NCI-H1417 treated with DMSO at 0.1 percent for 48 hours (cell line): Measurements from ENCODE around the gene PRODH.
"Not testable (repeated sequence)": the region's sequence is repeated elsewhere in the genome, so short reads cannot be mapped to it uniquely, and the experiment has no call there.

Experiments used
- DNase-seq: peaks from one replicate; lab custom pipeline; 2025; lab: John Stamatoyannopoulos, UW

Gene PRODH

GRCh38 chr22:18954303-18954989, 18.4 kb upstream of the PRODH start:
- DNase-seq = not testable (repeated sequence)

- not testable (repeated sequence) for DNase-seq
Observed at GRCh38 chr22:18953128-18953527, 17.0 kb upstream of the PRODH start.

- no peak for DNase-seq
Observed at GRCh38 chr22:18952022-18952421, 15.9 kb upstream of the PRODH start.

DNA sequence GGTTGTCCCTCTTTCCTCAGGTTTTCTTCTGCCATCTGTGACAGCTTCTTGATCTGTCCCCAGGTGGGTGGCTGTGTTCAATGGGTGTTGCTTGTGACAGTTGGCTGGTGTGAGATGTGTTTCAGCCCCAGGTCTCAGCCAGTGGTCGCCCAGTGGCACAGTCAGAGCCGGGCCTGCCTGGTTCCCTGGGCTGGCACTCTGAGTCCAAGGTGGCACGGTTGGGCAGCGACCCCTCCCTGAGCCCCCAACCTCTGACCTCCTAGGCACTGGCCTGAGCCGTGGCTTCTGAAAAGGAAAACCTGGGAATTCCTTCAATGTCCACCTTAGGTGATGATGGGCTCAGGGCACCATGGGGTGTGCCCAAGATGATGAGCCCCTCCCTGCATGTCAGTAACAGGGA, 14.0 kb upstream of the PRODH start:
- no peak for DNase-seq

DNA sequence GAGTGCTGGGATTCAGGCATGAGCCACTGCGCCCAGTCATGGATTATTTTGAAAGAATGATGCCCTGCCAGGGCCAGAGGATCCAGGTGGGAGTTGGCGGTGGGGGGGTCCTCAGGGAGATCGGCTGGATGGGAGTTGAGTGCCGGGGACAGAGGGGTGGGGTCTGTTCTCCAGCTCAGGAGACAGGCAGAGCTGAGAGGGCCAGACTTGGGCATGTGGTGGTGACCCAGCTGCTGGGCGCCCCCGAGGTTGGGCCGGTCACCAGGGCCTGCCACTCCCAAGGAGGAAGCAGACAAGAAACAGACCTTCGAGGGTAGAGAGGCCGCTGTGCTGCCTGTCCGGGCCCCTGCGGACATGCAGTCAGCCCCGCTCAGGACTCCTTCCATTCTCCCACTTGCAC, 11.8 kb upstream of the PRODH start:
- DNase-seq = no peak

- DNase-seq = not testable (repeated sequence)
Observed at GRCh38 chr22:18947105-18947504, 11.0 kb upstream of the PRODH start.

DNA sequence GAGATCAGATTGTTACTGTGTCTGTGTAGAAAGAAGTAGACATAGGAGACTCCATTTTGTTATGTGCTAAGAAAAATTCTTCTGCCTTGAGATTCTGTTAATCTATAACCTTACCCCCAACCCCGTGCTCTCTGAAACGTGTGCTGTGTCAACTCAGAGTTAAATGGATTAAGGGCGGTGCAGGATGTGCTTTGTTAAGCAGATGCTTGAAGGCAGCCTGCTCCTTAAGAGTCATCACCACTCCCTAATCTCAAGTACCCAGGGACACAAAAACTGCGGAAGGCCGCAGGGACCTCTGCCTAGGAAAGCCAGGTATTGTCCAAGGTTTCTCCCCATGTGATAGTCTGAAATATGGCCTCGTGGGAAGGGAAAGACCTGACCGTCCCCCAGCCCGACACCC, 2.6 kb upstream of the PRODH start:
- not testable (repeated sequence) for DNase-seq

DNA sequence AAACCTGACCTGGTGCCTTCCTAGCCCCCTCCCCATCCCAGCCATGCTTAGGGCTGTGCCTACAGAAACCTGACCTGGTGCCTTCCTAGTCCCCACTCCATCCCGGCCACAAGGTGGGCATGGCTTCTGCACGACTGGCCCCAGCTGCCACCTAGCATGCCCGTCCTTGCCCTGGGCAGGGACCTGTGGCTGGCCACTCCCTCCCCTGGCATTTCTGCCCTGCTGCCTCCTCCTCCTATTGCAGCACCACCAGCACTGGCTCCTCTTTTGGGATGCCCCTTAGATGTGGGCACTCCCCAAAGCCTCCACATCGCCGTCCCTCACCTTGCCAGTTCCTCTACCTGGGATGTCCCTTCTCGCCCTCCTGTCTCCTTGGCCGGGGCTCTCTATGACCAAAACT, 1.4 kb downstream of the PRODH start:
- DNase-seq = not testable (repeated sequence)

GRCh38 chr22:18933914-18934313, 2.2 kb downstream of the PRODH start:
- no peak for DNase-seq

- DNase-seq = no peak
Observed at GRCh38 chr22:18931905-18932652, 4.0 kb downstream of the PRODH start.

DNA sequence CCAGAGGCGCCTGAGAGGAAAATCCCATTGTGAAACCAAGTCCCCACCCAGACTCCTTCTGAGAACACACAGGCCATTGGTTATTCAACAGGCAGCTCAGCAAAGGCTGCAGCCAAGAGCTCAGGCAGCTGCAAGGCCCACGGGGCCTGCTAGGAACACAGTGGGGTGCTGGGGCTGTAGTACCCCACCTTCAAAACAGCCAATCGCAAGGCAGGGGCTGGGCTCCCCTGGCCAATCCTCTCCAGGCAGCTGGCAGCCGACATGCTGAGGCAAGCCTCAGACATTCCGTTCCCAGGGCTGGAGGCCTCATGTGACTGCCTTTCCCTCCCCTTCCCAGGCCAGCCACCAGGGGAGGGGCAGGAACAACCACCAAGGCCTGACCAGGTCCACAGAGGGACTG, 6.6 kb downstream of the PRODH start:
- no peak for DNase-seq

DNA sequence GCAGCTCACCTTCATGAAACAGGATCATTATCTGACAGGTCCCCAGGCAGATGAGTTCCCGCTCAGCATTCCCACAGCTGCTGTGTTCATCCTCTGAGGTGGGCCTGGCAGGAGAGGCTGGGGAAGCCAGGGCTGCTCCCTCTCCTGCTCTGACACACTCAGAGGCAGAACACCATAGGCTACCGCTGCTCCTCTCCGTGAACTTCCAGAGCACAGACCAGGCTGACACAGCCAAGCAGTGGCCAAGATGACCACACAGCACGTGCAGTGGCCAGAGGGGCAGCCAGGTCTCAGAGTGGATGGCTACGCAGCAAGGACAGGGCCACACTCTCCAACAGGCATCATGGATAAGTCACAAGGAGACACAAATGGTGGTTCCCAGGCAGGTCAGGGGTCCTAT, 8.5 kb downstream of the PRODH start:
- no peak for DNase-seq

GRCh38 chr22:18927020-18927419, 9.1 kb downstream of the PRODH start:
- DNase-seq = no peak

DNA sequence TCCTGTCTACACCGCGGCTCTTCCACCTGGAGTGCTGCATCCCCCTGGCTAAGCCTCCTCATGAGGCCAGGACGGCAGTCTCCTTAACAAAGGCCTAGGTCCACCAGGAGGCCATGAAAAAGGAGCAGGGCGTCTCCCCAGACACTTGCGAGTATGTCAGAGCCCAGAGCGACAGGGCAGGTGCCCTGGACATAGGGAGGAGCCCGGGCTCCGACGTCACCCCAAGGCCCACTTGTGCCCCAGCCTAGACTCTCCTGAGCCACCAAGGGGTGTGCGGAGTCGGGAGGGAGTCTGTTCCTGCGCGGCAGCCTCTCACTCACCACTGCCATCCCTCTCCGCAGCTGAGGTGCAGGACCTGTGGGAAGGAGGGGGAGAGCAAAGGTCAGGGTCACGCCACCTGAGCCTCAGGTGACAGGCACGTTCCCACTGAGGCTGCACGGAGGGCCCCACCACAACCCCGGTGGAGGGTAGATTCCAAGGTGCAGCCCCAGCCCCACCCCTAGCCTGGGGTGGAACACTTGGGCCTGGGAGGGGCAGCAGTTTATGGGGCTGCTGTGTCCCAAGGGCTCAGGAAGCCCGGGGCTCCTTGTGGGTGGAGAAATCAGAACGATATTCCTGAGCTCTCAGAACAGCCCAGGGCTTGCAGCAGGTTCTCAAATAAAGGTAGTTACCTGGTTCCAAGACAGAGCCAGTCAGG, 10.6 kb downstream of the PRODH start:
- no peak for DNase-seq

DNA sequence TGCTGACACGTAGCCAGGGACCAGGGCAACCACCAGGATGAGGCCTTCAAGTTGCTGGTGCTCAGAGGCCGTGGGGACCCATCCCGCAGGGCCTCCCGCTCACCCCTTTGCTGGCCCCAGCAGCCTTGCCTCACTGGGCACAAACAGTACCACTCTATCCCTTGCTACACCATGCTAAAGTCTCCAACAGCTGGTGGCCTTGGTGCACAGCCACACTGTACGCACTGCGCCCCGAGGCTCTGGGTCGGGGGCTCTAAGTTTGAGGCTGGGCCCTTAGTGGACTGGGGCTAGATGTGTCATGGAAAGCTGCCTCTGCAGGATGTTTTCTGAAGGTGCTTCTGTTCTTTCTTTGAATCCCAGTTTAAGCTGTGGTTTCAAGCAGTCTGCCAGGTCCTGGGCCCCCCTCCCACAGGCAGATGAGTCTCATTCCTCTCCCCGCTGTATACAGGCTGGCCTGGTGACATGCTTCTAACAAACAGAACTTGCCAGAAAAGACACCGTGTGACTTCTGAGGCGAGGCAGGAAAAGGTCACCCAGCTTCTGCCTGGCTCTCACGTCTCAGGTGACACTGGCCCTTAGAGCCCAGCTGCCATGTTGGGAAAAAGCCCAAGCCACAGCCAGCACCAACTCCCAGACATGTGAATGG, 15.7 kb downstream of the PRODH start:
- not testable (repeated sequence) for DNase-seq

GRCh38 chr22:18917818-18918217, 18.3 kb downstream of the PRODH start:
- not testable (repeated sequence) for DNase-seq

DNA sequence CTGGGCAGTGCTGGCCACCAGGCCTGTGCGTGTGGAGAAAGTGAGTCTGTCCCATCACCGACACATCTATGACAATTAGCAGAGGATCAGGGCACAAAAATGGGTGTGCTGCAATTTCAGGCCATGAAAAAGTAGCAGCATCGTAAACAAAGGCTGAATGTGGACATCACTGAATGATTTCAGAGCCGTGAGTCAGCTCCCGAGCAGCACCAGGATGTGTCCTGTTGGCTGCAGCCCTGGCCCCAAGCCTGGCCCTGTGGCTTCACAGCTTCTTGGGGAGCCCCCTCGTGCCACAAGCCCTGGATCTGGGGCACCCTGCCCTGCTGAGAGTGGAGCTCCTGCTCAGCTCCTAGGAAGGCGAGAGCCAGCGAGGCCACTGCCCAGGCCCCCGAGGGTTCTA, 20.5 kb downstream of the PRODH start:
- DNase-seq = not testable (repeated sequence)

- DNase-seq = not testable (repeated sequence)
Observed at GRCh38 chr22:18914558-18914957, 21.5 kb downstream of the PRODH start.

GRCh38 chr22:18912264-18912946, 23.7 kb downstream of the PRODH start:
- DNase-seq = not testable (repeated sequence)

GRCh38 chr22:18911535-18911934, 24.6 kb downstream of the PRODH start:
- not testable (repeated sequence) for DNase-seq

DNA sequence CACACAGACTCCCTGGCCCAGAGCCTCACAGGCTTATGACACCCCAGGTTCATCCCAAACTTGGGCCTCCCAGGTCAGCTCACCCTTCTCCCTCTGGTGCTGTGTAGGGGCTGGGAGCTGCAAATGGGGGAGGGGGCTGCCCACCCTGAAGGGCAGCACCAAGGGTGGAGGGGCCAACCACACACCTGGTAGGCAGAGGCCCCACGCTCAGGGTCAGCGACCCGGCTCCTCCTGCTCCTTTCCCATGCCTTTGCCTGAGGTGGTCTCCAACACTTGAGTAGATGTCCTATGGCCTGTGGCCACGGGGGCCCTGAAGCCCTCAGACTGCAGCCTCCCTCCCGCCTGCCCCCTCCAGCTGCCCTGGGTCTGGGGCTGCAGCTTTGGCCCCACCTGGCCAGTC, 26.5 kb downstream of the PRODH start:
- no peak for DNase-seq

- DNase-seq = no peak
Observed at GRCh38 chr22:18906896-18907295, 29.2 kb downstream of the PRODH start.
